Liver (tissue), 9 donors: Measurements from ENCODE around the gene GLRA3. TPM values are rescaled to one million over a fixed set of nuclear protein-coding genes. Genes with fewer than 3 reads are reported as not detected.
A peak's percentile ranks its signal among the peaks of the same experiment; 100 is the strongest.

Experiments used
- DNase-seq: peaks from one replicate; pipeline ENCODE4 v3.0.0-alpha.2; 2017; ENCODE audit warnings: low spot score
- H3K27ac ChIP-seq, 2 donors: one replicate each; pipeline ENCODE4 v1.7.0; 2013; ENCODE audit warnings: inconsistent platforms in 2 of 2, low read length in 2 of 2, control low read depth in 1 of 2, low read depth in 1 of 2, mild to moderate bottlenecking in 1 of 2
- H3K27me3 ChIP-seq, 4 donors: one replicate each; pipeline versions ENCODE4 v1.6.1 to v1.7.0; 2013; ENCODE audit warnings: low read length in 3 of 4, inconsistent platforms in 1 of 4, mild to moderate bottlenecking in 1 of 4, moderate library complexity in 1 of 4; ENCODE audit not compliant: control insufficient read depth in 4 of 4, insufficient read depth in 4 of 4
- H3K36me3 ChIP-seq, 4 donors: one replicate each; pipeline versions ENCODE4 v1.6.1 to v1.7.0; 2013; ENCODE audit warnings: low read length in 3 of 4, mild to moderate bottlenecking in 3 of 4, low read depth in 1 of 4, moderate library complexity in 1 of 4; ENCODE audit not compliant: control insufficient read depth in 4 of 4, insufficient read depth in 3 of 4
- H3K4me1 ChIP-seq, 4 donors: one replicate each; pipeline versions ENCODE4 v1.6.1 to v1.7.0; 2013; ENCODE audit warnings: low read length in 3 of 4, mild to moderate bottlenecking in 3 of 4, moderate library complexity in 1 of 4; ENCODE audit not compliant: control insufficient read depth in 4 of 4, insufficient read depth in 4 of 4
- H3K4me3 ChIP-seq, 3 donors: one replicate each; pipeline versions ENCODE4 v1.6.1 to v1.7.0; 2013; ENCODE audit warnings: low read length in 3 of 3, control low read depth in 1 of 3, low read depth in 1 of 3, mild to moderate bottlenecking in 1 of 3
- H3K9ac ChIP-seq, 2 donors: one replicate each; pipeline ENCODE4 v1.7.0; 2013; ENCODE audit warnings: low read length in 2 of 2, mild to moderate bottlenecking in 2 of 2, moderate library complexity in 2 of 2, control low read depth in 1 of 2, low read depth in 1 of 2
- H3K9me3 ChIP-seq, 4 donors: one replicate each; pipeline versions ENCODE4 v1.6.1 to v1.7.0; 2013; ENCODE audit warnings: low read length in 3 of 4; ENCODE audit not compliant: control insufficient read depth in 4 of 4
- ATF3 ChIP-seq: IDR thresholded peaks from 2 replicates; pipeline ENCODE4 v1.6.1; 2016; ENCODE audit warnings: antibody characterized with exemption
- CTCF ChIP-seq: fragments of 150-350 bp; IDR thresholded peaks from 2 replicates; pipeline ENCODE4 v1.5.1; 2017; ENCODE audit warnings: improper control_type of control experiment, low read depth, low read length; ENCODE audit not compliant: missing input control
- EGR1 ChIP-seq, 2 donors: IDR thresholded peaks; 2 replicates each; pipeline ENCODE4 v1.6.1; 2016 to 2018; ENCODE audit warnings: antibody characterized with exemption in 2 of 2, low read depth in 2 of 2
- FOXA1 ChIP-seq: IDR thresholded peaks from 2 replicates; pipeline ENCODE4 v1.6.1; 2016; ENCODE audit warnings: antibody characterized with exemption
- FOXA2 ChIP-seq: IDR thresholded peaks from 2 replicates; pipeline ENCODE4 v1.6.1; 2016; ENCODE audit warnings: antibody characterized with exemption
- GABPA ChIP-seq, 2 donors: IDR thresholded peaks in 1 of 2; conservative IDR thresholded peaks in 1 of 2; 2 replicates each; pipeline ENCODE4 v1.6.1; 2016; ENCODE audit warnings: antibody characterized with exemption in 2 of 2, mild to moderate bottlenecking in 1 of 2, moderate library complexity in 1 of 2
- HNF4A ChIP-seq, 2 donors: conservative IDR thresholded peaks; 2 replicates each; pipeline ENCODE4 v1.6.1; 2016; ENCODE audit warnings: antibody characterized with exemption in 2 of 2, mild to moderate bottlenecking in 2 of 2
- HNF4G ChIP-seq: IDR thresholded peaks from 2 replicates; pipeline ENCODE4 v1.6.1; 2016; ENCODE audit warnings: antibody characterized with exemption
- JUND ChIP-seq, 2 donors: IDR thresholded peaks; 2 replicates each; pipeline ENCODE4 v1.6.1; 2016; ENCODE audit warnings: antibody characterized with exemption in 2 of 2
- NR2F2 ChIP-seq: IDR thresholded peaks from 2 replicates; pipeline ENCODE4 v1.6.1; 2016; ENCODE audit warnings: antibody characterized with exemption
- RAD21 ChIP-seq, 2 donors: IDR thresholded peaks; 2 replicates each; pipeline ENCODE4 v1.6.1; 2016; ENCODE audit warnings: antibody characterized with exemption in 2 of 2, mild to moderate bottlenecking in 2 of 2
- REST ChIP-seq: IDR thresholded peaks from 2 replicates; pipeline ENCODE4 v1.6.1; 2016; ENCODE audit warnings: antibody characterized with exemption, mild to moderate bottlenecking
- RXRA ChIP-seq, 2 donors: IDR thresholded peaks; 2 replicates each; pipeline ENCODE4 v1.6.1; 2017 to 2018; ENCODE audit warnings: antibody characterized with exemption in 2 of 2, mild to moderate bottlenecking in 1 of 2
- SP1 ChIP-seq: IDR thresholded peaks from 2 replicates; pipeline ENCODE4 v1.6.1; 2018; ENCODE audit warnings: antibody characterized with exemption, mild to moderate bottlenecking
- TAF1 ChIP-seq: conservative IDR thresholded peaks from 2 replicates; pipeline ENCODE4 v1.6.1; 2016; ENCODE audit warnings: antibody characterized with exemption, mild to moderate bottlenecking
- YY1 ChIP-seq: IDR thresholded peaks from 2 replicates; pipeline ENCODE4 v1.6.1; 2016; ENCODE audit warnings: antibody characterized with exemption, mild to moderate bottlenecking
- ZBTB33 ChIP-seq: IDR thresholded peaks from 2 replicates; pipeline ENCODE4 v1.6.1; 2016; ENCODE audit warnings: antibody characterized with exemption
- WGBS: extraction: QIAGEN DNeasy Blood & Tissue Kit; methylation state at CpG from one replicate; pipeline ENCODE4 v1.1.7; 2013; 5-methylcytosine and 5-hydroxymethylcytosine counted together
- polyA plus RNA-seq, 2 donors: library from polyadenylated mRNA; stranded (reverse) in 1 of 2; unstranded in 1 of 2; fragments of 200-250 nt in 1 of 2; fragments of >200 nt in 1 of 2; fragmentation: Nextera tagmentation in 1 of 2; extraction: Ambion mirVana in 1 of 2; gene quantifications; one replicate each; pipeline versions ENCODE4 v1.2.1 to v1.2.3, GENCODE V29; 2013 to 2015
- total RNA-seq, 2 donors: library from RNA; depleted of rRNA; stranded (reverse); fragments of >200 nt; gene quantifications; one replicate each; pipeline ENCODE4 v1.2.3, GENCODE V29; 2014
- donor health status: healthy.
- donor health status: healthy.
- donor health status: healthy.
- donor health status: healthy.
- donor health status: healthy.

The GLRA3 gene
- total and polyA plus RNA-seq, 4 donors: not detected

GRCh38 chr4:174714393-174715211 is 114.4 kb downstream of the GLRA3 start:
- Histone ChIP-seq H3K9ac (no peak overlapping the region), H3K27me3 (peaks cover 0 to 21% (median 4%) of the 10 kb centered on the region in 4 donors), H3K4me3 (no peak overlapping the region), H3K27ac (no peak overlapping the region), H3K4me1 (no peaks in the 10 kb centered on the region), H3K9me3 (no peaks in the 10 kb centered on the region), H3K36me3 (no peaks in the 10 kb centered on the region)
- TF ChIP-seq HNF4A (conservative IDR thresholded peaks at IDR 0.05) (no peak), REST (no peak), RAD21 (IDR thresholded peaks at IDR 0.05) (peak; percentile 70 to 71), EGR1 (IDR thresholded peaks at IDR 0.05; ENCODE audit: low read depth in 2 of 2) (no peak), HNF4G (no peak), ZBTB33 (no peak), JUND (IDR thresholded peaks at IDR 0.05) (no peak), YY1 (no peak), ATF3 (no peak), CTCF (peak; percentile 64), NR2F2 (no peak), GABPA (IDR thresholded peaks at IDR 0.05 in 1 of 2, conservative IDR thresholded peaks at IDR 0.05 in 1 of 2) (no peak), SP1 (no peak), FOXA2 (no peak), RXRA (IDR thresholded peaks at IDR 0.05) (no peak), FOXA1 (no peak), TAF1 (no peak)
- 37% methylated on average over 8 of the region's 8 CpGs for WGBS
- DNase-seq: peak; percentile 37
